ENCODE measurements around the gene NCR2. TPM values are rescaled to one million over a fixed set of nuclear protein-coding genes. Genes with fewer than 3 reads are reported as not detected.

The NCR2 gene
- total and polyA plus RNA-seq, 9 donors, result not detected

- no peak for DNase-seq
- intact Hi-C loops (cut with DNase I), result no loop called here
- Histone ChIP-seq H3K4me1 (ENCODE audit: insufficient read depth) (peaks cover 11% of the 10 kb centered on the region), H3K4me3 (no peak overlapping the region), H3K9me3 (no peaks in the 10 kb centered on the region), H3K27ac (no peak overlapping the region), H3K36me3 (no peaks in the 10 kb centered on the region), H3K27me3 (peaks cover 11% of the 10 kb centered on the region)
- TF ChIP-seq POLR2A (IDR thresholded peaks at IDR 0.05) (no peak), EP300 (IDR thresholded peaks at IDR 0.05) (no peak)
- TF ChIP-seq, protein P1, sequence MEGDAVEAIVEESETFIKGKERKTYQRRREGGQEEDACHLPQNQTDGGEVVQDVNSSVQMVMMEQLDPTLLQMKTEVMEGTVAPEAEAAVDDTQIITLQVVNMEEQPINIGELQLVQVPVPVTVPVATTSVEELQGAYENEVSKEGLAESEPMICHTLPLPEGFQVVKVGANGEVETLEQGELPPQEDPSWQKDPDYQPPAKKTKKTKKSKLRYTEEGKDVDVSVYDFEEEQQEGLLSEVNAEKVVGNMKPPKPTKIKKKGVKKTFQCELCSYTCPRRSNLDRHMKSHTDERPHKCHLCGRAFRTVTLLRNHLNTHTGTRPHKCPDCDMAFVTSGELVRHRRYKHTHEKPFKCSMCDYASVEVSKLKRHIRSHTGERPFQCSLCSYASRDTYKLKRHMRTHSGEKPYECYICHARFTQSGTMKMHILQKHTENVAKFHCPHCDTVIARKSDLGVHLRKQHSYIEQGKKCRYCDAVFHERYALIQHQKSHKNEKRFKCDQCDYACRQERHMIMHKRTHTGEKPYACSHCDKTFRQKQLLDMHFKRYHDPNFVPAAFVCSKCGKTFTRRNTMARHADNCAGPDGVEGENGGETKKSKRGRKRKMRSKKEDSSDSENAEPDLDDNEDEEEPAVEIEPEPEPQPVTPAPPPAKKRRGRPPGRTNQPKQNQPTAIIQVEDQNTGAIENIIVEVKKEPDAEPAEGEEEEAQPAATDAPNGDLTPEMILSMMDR (IDR thresholded peaks at IDR 0.05), result no peak
- WGBS, 3 donors, result 1 to 9% (median 3%) methylated on average over 43 to 81 of the region's 81 CpGs
Observed at GRCh38 chr6:41372832-41373626, 37.6 kb downstream of the NCR2 start.

- no peaks in the 10 kb centered on the region for H3K36me3 ChIP-seq
- peaks cover 11% of the 10 kb centered on the region for H3K27me3 ChIP-seq
- H3K4me3 ChIP-seq, result no peak overlapping the region
- H3K9me3 ChIP-seq, result no peaks in the 10 kb centered on the region
- no peak for DNase-seq
- 3 to 7% (median 3%) methylated on average over 7 to 22 of the region's 22 CpGs for WGBS, 3 donors
- H3K27ac ChIP-seq, result no peak overlapping the region
- no peak for TF ChIP-seq POLR2A (IDR thresholded peaks at IDR 0.05)
- TF ChIP-seq EP300 (IDR thresholded peaks at IDR 0.05), result no peak
- TF ChIP-seq, protein P1 (IDR thresholded peaks at IDR 0.05), result no peak
- intact Hi-C loops (cut with DNase I), result no loop called here
- peaks cover 11% of the 10 kb centered on the region for H3K4me1 ChIP-seq (ENCODE audit: insufficient read depth)
Observed at GRCh38 chr6:41373627-41373918, 38.2 kb downstream of the NCR2 start.

GRCh38 chr6:41373919-41374617, 38.7 kb downstream of the NCR2 start:
- H3K27ac ChIP-seq, result no peak overlapping the region
- DNase-seq, result no peak
- H3K4me1 ChIP-seq (ENCODE audit: insufficient read depth), result peaks cover 11% of the 10 kb centered on the region
- TF ChIP-seq EP300 (IDR thresholded peaks at IDR 0.05) (no peak), POLR2A (IDR thresholded peaks at IDR 0.05) (no peak)
- TF ChIP-seq, protein P1 (IDR thresholded peaks at IDR 0.05), result no peak
- no peak overlapping the region for H3K4me3 ChIP-seq
- H3K27me3 ChIP-seq, result peaks cover 11% of the 10 kb centered on the region
- 3 to 10% (median 6%) methylated on average over 44 to 65 of the region's 65 CpGs for WGBS, 3 donors
- no peaks in the 10 kb centered on the region for H3K36me3 ChIP-seq
- no peaks in the 10 kb centered on the region for H3K9me3 ChIP-seq
- intact Hi-C loops (cut with DNase I), result no loop called here

DNA sequence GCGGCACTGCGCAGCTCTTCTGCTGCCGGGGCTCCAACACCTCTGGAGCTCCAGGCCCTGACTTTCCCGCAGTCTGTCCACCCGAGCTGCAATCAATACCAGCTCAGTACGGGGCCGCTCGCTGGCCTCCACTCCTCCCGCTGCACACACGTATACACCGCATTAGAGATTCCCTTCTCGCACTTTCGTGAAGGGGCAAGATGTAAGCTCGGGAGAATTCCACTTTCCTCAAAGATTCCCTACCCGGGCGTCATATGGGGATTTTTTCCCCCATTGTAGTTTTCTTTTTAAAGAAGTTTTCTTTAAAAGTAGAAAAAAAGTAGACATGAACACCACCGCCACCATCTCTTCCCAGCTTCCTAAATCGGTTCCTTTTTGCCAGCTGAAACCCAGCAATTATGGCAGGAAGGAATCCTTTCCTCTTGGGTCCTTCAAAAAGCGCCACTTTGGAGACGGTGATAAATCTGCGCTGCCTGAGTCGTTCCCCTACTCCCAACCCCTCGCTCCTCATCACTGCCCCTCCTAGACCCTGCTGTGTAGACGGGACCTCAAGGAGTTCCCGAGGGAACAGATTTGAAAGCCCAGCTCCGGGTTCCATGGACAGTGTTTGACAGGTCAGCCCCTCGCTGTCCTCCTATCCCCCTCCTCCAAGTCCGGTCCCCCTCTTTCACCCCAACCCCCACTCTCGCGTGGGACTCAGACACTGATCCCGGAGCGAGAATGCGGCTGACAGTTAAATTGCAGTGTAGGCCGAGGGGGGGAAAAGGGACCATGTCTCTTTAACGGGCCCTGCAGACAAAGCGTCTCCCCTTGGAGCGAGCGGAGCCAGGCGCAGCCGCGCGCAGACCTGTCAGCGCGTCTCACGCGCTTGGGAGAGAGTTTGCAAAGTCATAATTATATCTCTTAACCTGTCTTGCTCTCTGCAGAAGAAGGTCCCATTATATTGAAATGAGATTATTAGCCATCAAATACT, 39.5 kb downstream of the NCR2 start:
- Histone ChIP-seq H3K9me3 (no peaks in the 10 kb centered on the region), H3K27ac (no peak overlapping the region), H3K4me1 (ENCODE audit: insufficient read depth) (peaks cover 11% of the 10 kb centered on the region), H3K27me3 (peaks cover 9% of the 10 kb centered on the region), H3K4me3 (no peak overlapping the region), H3K36me3 (no peaks in the 10 kb centered on the region)
- intact Hi-C loops (cut with DNase I), result no loop called here
- WGBS, 3 donors, result 6 to 11% (median 7%) methylated on average over 46 of the region's 46 CpGs
- DNase-seq, result no peak
- TF ChIP-seq POLR2A (IDR thresholded peaks at IDR 0.05) (no peak), EP300 (IDR thresholded peaks at IDR 0.05) (no peak)
- TF ChIP-seq, protein P1 (IDR thresholded peaks at IDR 0.05), result no peak

Data from ovary (tissue), 9 donors.